NCI-H2196 treated with DMSO at 0.1 percent for 48 hours (cell line): Measurements from ENCODE around the gene SH3BP4.
"Not testable (repeated sequence)": the region's sequence is repeated elsewhere in the genome, so short reads cannot be mapped to it uniquely, and the experiment has no call there.

Experiments
- DNase-seq: peaks from one replicate; lab custom pipeline; 2025; ENCODE audit not compliant: unreplicated experiment; lab: John Stamatoyannopoulos, UW

SH3BP4 gene

DNA sequence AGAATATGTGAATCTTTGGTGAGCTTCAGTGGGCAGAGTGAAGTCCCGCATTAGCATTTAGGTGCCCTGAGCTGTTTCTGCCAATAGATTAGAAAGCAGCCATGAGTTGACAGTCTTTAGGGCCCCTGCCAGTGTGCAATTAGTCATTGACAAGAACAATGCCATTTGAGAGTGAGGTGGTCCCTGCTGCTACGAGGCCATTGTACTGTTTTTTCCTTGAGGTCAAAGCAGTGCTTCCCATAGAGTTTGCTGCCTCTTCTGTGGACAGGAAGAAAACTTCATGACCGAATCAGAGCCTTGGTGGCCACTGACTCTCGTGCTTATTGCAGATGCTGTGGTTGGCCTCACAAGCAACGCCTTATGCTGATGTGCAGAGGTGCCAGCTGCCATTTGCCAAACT is 102.7 kb downstream of the SH3BP4 start:
- DNase-seq = no peak

DNA sequence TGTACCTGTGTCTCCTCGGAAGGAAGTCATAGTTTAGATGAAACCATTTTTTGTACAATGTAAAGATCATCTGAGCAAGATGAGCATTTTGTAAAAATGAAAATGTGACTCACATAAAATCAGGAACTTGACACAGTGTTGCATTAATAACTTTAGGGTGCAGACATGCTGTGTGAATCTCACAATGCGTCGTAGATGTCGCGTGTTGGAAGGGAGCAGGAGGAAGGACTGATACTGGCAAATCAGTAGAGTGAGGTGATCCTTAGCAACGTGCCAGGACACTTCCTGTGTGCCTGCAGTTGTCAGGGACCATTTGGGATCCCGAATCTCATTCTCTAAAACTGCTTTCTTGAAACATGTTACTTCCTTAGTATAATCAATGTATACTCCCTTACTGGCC is 103.1 kb downstream of the SH3BP4 start:
- DNase-seq = no peak

DNA sequence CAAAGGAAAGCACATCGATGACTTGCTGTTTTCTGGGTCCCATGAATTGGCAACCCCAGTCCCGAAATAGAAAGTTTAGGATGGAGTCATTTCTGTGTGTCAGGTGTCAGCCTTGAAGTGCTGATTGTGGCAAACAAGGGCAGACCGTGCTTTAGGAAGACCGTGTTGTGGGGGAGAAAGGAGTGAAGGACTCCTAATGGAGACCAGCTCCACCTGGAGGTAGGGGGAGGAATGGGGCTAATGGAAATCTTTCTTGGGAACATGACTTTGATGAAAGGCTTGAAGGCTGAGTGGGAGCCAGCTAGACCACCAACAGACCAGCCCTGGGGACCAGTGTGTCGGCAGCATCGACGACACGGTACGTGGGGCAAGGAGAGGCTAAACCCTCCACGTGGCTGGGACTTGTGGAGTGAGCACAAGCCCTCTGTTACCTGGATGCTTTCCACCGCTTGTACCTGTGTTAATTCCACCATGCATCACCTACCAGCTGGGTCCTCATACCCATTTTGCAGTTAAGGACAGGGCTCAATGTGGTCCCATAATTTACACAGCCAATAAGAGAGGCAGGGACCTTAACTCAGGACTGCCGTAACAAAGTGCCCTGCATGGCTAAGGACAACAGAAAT is 104.2 kb downstream of the SH3BP4 start:
- no peak for DNase-seq

DNA sequence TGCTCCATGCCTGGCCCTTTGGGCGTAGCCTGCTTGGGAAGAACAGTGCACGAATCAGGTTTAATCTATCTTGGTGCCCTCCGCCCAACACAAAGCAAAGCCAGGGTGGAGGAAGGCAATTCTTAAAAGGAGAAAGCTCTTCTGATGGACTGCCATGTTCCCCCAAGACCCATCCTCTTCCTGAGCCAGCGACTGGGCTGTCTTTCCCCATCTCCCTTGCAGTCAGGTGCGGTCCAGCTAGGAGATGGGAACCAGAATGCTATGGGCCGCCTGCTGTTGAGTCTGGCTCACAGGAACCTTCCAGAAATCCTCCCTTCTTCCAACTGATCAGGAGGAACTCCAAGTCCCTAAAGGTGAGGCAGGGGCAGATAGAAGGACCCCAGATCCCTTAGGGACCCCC is 105.0 kb downstream of the SH3BP4 start:
- DNase-seq = no peak

DNA sequence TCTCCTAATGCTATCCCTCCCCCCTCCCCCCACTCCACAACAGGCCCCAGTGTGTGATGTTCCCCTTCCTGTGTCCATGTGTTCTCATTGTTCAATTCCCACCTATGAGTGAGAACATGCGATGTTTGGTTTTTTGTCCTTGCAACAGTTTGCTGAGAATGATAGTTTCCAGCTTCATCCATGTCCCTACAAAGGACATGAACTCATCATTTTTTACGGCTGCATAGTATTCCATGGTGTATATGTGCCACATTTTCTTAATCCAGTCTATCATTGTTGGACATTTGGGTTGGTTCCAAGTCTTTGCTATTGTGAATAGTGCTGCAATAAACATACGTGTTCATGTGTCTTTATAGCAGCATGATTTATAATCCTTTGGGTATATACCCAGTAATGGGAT is 105.8 kb downstream of the SH3BP4 start:
- DNase-seq = not testable (repeated sequence)

DNA sequence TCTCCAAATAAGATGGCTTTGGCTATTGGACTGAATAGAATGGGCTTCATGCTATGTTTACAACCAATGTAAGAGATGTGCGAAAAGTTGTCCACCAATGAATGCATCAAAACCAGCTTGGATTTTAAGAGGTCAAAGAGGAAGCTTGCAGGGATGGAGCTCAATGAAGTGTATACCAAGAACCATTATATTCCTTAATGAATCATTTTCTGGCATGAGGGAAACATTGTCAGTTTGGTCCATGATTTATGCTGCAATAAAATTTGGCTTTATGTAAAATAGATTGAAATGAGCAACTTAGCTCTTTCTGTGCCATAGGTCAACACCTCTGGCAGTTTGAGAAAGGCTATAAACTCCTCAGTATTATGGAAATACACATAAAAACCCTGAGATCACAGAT is 107.3 kb downstream of the SH3BP4 start:
- DNase-seq = no peak

DNA sequence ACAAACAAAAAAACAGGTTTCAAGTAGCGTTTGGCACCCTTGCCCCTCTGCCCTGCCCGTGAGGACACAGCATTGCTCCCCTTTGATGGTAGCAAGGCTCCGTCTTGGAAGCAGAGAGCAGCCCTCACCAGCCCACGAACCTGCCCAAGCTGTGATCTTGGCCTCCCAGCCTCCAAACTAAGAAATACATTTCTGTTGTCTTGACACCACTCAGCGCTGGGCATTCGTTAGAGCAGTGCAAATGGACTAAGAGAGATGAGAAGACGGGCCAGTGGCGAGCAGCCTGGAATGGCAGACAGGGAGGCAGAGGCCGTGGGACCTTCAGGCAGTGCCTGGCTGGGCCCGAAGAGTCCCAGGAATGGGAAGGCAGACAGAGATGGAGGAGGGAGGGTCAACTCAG is 109.8 kb downstream of the SH3BP4 start:
- DNase-seq = no peak

DNA sequence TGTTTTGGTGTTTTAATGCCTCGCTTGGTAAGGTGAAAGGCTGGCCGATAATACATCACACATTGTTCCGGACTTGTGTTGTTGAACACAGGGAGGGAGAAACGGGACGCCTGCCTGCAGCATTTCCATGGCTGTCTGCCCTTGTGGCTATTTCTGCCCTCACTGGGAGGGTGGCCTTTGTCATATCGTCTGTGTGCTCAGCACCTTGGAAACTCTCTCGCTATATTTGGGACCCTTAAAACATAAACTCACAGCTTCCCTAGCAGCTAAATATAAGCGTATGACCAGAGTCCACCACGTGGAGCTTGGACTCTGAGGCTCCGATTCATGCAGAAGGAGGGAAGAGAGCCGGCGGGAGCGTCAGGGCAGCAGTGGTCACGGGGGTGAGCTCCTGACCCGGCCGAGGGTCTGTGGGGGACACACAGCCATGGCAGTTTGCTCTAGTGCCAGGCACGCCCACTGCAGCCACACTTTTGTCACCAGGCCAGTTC is 111.7 kb downstream of the SH3BP4 start:
- DNase-seq = no peak

DNA sequence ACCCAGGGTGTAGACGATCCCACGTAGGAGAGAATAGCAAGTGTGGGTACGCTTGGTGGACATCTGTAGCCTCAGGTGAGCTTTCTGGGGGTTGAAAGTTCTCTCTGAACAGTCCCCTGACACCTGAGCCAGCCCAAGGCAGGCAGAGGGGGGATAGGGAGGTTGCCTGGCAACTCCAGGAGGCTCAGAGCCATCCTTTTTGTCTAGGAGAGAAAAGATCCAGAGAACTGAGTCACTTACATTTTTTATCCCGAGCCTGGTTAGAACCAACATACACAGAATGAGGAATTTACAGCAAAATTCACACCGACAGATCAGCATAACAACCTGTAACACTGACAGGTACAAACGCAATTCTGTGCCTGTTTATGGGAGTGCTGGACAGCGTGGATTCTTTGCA is 113.2 kb downstream of the SH3BP4 start:
- no peak for DNase-seq

DNA sequence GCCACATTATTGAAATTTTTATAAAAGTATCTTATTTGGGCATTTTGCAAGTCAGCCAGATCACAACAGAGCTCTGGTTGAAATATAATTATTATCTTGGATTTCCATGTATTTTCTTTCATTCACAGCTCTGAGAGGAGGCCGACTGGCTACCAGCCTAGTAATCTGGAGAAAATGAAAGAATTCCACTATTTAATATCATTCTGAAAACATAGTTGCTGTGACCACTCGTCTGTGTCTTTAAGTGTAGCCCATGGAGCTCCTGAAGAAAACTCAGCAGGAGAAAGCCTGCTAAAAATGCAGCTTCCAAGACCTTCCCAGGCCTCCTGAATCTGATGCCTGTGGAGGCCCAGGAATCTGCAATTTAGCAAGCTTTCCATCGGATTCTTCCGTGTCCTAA is 114.7 kb downstream of the SH3BP4 start:
- DNase-seq = no peak

DNA sequence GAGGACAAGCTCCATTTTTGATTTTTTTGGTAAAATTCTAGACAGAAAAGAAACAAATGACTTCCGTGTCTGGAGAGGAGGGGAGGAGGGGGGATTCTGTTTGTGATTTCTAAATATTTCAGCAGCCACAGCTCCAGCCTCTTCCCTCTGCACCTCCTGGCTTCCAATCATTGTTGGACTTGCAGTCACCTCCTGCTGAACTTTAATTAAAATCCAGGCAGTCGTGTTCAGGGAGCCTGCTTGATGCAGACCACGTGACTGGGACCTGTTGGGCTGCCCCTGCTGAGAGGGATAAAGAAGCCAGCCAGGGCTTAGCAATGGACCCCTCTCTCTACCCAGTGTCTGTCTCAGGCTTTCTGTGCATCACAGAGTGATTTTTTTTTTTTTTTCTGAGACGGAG is 115.1 kb downstream of the SH3BP4 start:
- no peak for DNase-seq

DNA sequence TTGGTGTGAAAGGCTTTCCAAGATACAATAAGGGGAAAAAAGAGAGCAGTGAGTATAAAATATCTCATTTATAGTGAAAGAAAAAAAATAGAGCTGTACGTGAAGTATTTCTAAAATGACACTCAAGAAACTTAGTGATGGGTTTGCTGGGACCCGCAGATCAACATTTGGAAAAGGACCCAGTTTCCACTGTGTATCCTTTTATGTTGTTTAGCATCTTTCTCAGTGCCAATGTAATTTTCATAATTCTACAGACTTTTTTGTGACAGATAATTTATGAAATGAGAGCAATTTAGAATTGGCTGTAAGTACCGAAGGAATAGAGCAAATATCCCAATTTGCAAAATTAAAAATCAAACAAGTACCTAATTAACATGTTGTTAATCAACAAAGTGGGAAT is 116.9 kb downstream of the SH3BP4 start:
- no peak for DNase-seq

DNA sequence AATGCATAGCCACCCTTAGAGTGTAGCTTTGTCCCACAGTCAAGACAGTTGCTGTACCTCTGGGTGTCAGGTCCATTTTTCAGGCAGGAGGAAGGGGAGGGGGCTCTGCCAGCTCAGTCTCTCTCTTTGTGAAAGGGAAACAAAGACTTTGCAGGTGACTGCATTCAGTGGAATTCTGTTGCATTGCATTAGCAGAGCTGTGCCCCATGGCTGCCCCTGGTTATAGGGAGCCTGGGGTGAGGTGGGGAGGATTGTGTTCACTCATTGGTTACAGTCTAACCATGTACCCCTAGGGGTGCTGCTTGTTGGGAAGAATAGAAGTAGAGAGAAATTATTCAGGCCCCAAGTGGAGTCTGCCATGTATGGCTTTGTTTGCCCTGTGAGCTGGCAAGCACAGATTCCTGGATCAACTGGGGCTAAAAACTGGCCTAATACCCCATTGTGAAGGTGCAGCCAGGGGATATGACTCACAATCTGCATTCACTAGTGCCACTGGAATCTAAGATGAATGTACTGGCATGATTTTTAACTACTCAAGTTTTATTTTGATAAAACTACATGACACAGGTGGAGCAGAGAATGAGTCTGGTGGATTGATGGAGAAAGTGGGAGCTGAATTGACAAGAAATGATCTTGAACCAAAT is 118.4 kb downstream of the SH3BP4 start:
- DNase-seq = no peak

DNA sequence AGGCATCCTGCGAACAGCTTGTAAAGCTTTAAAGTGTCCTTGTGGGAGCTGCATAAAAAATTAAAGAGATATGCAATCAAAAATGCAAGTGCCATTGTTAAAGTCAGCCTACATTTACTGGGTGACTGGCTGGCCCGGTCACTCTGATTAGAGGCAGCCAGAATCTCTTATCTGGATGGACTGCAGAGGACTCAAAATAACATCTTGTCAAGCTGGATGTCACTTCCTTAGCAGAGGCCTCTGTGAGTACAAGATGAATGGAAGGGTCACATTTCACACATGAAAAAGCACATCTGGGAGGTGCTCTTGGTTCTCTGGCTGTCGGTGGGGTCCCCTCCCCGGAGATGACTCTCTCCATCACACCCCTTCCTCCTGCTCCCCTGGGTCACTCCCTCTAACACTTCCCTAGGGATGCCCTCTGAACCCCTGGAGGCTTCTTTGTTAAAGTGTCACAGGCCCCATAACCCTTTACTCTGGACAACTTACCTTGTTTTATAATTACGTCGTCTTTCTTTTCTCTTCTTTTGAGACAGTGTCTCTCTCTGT is 122.1 kb downstream of the SH3BP4 start:
- DNase-seq = no peak

DNA sequence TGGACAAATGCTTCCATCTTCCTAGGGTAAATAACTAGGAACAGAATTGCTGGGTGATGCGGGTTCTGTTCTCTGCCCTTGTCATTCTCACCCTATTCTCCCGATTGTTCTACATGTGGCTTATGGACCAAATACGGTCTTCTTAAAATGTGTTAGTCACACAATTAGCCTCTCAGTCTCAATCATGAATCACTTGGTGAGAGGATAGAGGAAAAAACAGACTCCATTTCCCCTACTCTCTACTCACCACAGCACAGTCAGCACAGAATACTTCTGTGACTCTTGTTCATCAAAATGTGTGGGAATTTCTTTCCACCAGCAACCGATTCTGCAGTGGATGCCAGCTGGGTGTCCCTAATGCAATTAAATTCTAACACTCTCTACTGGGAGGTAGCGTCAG is 125.2 kb downstream of the SH3BP4 start:
- DNase-seq = no peak

DNA sequence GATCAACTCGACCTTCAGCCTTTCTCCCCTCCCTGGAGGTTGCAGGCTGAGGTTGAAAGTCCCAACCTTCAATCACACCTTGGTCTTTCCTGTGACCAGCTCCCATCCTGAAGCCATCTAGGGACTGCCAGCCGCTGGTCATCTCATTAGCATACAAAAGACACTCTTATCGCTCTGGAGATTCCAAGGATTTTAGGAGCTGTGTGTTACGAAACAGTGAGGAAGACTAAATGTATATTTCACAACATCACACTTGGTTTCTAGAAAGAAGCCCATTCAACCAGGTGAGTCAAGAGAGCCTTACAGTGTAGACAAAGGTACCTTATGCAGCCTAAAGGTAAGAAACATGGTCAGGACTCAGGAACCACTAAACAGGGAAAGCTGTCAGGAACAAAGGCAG is 126.4 kb downstream of the SH3BP4 start:
- no peak for DNase-seq

DNA sequence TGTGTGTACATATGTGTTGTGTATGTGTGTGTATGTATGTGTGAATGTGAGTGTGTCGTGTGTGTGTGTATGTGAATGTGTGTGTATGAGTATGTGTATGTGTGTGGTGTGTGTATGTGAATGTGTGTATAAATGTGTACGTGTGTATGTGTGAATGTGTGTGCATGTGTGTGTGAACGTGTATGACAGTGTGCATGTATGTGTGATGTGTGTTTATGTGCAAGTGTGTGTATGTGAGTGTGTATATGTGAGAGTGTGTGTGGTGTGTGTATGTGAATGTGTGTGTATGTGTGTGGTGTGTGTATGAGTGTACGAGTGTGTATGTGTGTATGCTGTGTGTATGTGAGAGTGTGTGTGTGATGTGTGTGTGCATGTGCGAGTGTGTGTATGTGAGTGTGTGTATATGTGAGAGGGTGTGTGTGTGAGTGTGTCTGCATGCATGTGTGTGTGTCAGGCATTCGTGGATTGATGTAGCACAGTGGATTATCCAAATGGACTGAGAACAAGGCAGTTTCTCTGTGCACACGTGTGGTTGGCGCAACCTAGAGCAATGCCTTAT is 127.2 kb downstream of the SH3BP4 start:
- no peak for DNase-seq

DNA sequence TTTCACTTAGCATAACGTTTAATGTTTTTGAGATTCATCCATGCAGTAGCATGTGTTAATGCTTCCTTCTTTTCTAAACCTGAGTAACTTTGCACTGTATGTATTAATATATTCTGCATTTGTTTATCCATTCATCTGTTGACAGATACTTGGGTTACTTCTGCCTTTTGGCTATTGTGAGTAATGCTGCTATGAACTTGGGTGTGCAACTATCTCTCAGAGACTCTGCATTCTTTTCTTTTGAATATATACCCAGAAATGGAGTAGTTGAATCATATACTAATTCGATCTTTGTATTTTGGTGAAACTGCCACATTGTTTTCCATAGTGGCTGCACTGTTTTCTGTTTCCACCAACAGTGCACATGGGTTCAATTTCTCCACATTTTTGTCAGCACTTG is 128.3 kb downstream of the SH3BP4 start:
- DNase-seq = no peak

DNA sequence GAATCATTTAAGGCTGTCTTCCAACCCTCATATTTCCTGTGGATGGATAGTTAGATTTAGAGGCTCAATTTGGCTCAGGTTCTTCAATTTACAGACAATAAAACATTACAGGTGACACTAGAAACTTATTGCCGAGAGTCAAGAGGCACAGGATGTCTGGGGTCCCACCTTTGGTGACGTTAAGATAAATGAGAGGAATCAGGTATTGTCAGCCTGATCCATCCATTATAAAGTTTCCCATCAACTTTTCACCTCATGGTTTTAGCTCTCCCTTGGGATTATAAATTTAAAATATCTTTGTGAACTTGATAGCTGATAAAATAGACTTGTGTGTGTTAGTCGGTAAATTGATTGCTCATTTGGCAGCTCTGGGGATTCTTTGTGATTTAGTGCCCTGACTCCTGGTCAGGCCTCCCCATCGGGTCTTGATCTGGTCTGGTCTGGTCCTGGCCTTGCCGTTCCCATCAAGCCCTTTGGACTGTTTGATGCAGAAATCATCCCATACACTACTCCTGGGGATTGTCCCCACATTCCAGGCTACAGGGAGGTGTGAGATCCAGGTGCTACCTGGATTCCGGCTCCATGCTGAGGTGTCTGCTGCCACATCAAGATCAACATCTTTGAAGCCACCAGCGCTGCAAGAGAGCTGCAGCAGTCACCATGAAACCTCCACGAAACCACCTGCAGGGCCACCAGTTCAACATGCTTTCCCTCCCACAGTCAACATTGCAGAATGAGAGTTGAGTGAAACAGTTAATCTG is 130.9 kb downstream of the SH3BP4 start:
- DNase-seq = no peak

DNA sequence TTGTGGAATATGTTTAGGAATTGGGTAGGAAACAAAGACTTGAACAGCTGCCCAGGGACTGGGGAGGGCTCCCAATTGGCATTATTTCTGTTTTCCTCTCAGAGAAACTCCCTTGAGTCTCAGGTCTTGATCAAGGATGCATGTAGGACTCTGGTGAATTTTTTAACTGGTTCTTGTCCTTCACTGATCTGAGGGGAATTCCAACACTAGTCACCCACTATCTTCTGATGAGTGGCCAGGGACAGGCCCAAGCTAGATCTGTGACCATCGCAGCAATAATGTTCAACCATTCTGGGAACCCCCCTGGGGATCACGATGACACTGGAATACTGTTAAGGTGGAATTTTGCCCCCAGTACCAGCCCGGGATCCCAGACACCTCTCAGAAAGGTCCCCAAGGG is 132.0 kb downstream of the SH3BP4 start:
- no peak for DNase-seq

DNA sequence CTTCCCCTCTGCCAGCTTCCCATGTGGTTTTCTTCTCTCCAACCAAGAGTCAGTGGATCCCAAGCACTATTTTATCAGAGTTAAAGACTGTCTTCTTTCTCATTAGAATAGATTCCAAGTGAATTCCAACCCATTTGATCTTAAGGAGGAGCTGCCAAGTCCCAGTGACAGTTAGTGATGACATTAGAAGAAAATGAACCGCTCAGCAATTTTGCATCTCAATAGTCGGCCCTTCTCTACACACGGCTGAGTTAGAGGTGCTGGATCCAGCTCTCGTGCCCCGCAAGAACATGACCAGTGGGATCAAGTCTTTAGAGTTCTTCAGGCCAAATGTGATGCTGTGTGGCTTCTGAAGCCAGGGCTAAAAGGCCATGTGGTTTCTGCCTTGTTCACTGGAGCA is 132.6 kb downstream of the SH3BP4 start:
- DNase-seq = no peak

DNA sequence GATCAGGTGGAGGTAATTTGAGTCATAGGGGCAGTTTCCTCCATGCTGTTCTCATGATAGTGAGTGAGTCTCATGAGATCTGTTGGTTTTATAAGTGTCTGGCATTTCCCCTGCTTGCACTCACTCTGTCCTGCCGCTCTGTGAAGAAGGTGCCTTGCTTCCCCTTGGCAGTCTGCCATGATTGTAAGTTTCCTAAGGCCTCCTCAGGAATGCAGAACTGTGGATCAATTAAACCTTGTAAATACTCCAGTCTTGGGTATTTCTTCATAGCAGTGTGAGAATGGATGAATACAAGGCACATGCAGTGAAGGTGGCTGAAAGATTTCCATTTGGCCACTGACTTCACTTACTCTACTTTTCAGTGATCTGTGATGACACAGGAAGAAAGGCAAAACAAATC is 133.7 kb downstream of the SH3BP4 start:
- DNase-seq = no peak
